Parathyroid adenoma (tissue), 2 donors: ENCODE measurements around the gene DNAJC5.

Experiments
- H2AFZ ChIP-seq: fragments of 300-600 bp; sonication (generic); one replicate; pipeline ENCODE4 v1.7.0; 2017; ENCODE audit warnings: antibody characterized with exemption, mild to moderate bottlenecking
- H3K27ac ChIP-seq: fragments of 300-600 bp; sonication (generic); one replicate; pipeline ENCODE4 v1.7.0; 2017
- H3K27me3 ChIP-seq: fragments of 300-600 bp; sonication (generic); one replicate; pipeline ENCODE4 v1.7.0; 2017; ENCODE audit warnings: low read length; ENCODE audit not compliant: control insufficient read depth, insufficient read depth
- H3K36me3 ChIP-seq: fragments of 300-600 bp; sonication (generic); one replicate; pipeline ENCODE4 v1.7.0; 2017; ENCODE audit warnings: low read length; ENCODE audit not compliant: control insufficient read depth, insufficient read depth
- H3K4me1 ChIP-seq: fragments of 300-600 bp; sonication (generic); one replicate; pipeline ENCODE4 v1.7.0; 2017; ENCODE audit warnings: control low read depth
- H3K4me2 ChIP-seq: fragments of 300-600 bp; sonication (generic); one replicate; pipeline ENCODE4 v1.7.0; 2017; ENCODE audit warnings: low read length
- H3K4me3 ChIP-seq: fragments of 300-600 bp; sonication (generic); one replicate; pipeline ENCODE4 v1.7.0; 2017; ENCODE audit warnings: low read depth, low read length
- H3K79me2 ChIP-seq: fragments of 300-600 bp; sonication (generic); one replicate; pipeline ENCODE4 v1.7.0; 2017; ENCODE audit warnings: control low read depth
- H3K9ac ChIP-seq: fragments of 300-600 bp; sonication (generic); one replicate; pipeline ENCODE4 v1.7.0; 2017; ENCODE audit warnings: mild to moderate bottlenecking
- H3K9me3 ChIP-seq: fragments of 300-600 bp; sonication (generic); one replicate; pipeline ENCODE4 v1.7.0; 2017; ENCODE audit warnings: low read length; ENCODE audit not compliant: control insufficient read depth
- CTCF ChIP-seq: fragments of 300-600 bp; sonication (generic); IDR thresholded peaks from one replicate; pipeline ENCODE4 v1.7.0; 2017; ENCODE audit warnings: antibody characterized with exemption, mild to moderate bottlenecking
- donor health status: primary hyperparathyroidism.

DNAJC5 gene

GRCh38 chr20:63886054-63886419 is 8.9 kb upstream of the DNAJC5 start:
- TF ChIP-seq CTCF = no peak
- H3K36me3 ChIP-seq = no peaks in the 10 kb centered on the region
- H3K4me1 ChIP-seq = no peaks in the 10 kb centered on the region
- H3K4me2 ChIP-seq = no peak overlapping the region
- no peak overlapping the region for H2AFZ ChIP-seq
- H3K79me2 ChIP-seq = peaks cover 24% of the 10 kb centered on the region
- H3K9me3 ChIP-seq = no peaks in the 10 kb centered on the region
- no peaks in the 10 kb centered on the region for H3K27me3 ChIP-seq
- H3K27ac ChIP-seq = no peak overlapping the region
- no peak overlapping the region for H3K9ac ChIP-seq
- no peak overlapping the region for H3K4me3 ChIP-seq

GRCh38 chr20:63886921-63887320 is 8.0 kb upstream of the DNAJC5 start:
- no peaks in the 10 kb centered on the region for H3K4me1 ChIP-seq
- H2AFZ ChIP-seq = no peak overlapping the region
- H3K27ac ChIP-seq = no peak overlapping the region
- H3K9ac ChIP-seq = no peak overlapping the region
- H3K4me2 ChIP-seq = no peak overlapping the region
- no peak overlapping the region for H3K4me3 ChIP-seq
- TF ChIP-seq CTCF = no peak
- no peaks in the 10 kb centered on the region for H3K27me3 ChIP-seq
- H3K36me3 ChIP-seq = no peaks in the 10 kb centered on the region
- peaks cover 17% of the 10 kb centered on the region for H3K79me2 ChIP-seq
- no peaks in the 10 kb centered on the region for H3K9me3 ChIP-seq

GRCh38 chr20:63889241-63890200 is 5.4 kb upstream of the DNAJC5 start:
- Histone ChIP-seq H3K27ac (no peak overlapping the region), H3K9ac (no peak overlapping the region), H3K9me3 (no peaks in the 10 kb centered on the region), H3K4me2 (no peak overlapping the region), H3K27me3 (no peaks in the 10 kb centered on the region), H2AFZ (no peak overlapping the region), H3K79me2 (peaks cover 4% of the 10 kb centered on the region), H3K36me3 (no peaks in the 10 kb centered on the region), H3K4me1 (no peaks in the 10 kb centered on the region), H3K4me3 (no peak overlapping the region)
- TF ChIP-seq CTCF = no peak

- Histone ChIP-seq H3K4me3 (no peak overlapping the region), H3K79me2 (peaks cover 2% of the 10 kb centered on the region), H3K9ac (no peak overlapping the region), H2AFZ (no peak overlapping the region), H3K4me1 (no peaks in the 10 kb centered on the region), H3K9me3 (no peaks in the 10 kb centered on the region), H3K4me2 (no peak overlapping the region), H3K27me3 (no peaks in the 10 kb centered on the region), H3K27ac (no peak overlapping the region), H3K36me3 (no peaks in the 10 kb centered on the region)
- no peak for TF ChIP-seq CTCF
These were observed 4.7 kb upstream of the DNAJC5 start for GRCh38 chr20:63890201-63890576.

- Histone ChIP-seq H3K9me3 (no peaks in the 10 kb centered on the region), H3K4me3 (no peak overlapping the region), H3K9ac (no peak overlapping the region), H3K27me3 (no peaks in the 10 kb centered on the region), H3K79me2 (peaks cover 2% of the 10 kb centered on the region), H3K36me3 (no peaks in the 10 kb centered on the region), H3K4me2 (no peak overlapping the region), H3K27ac (no peak overlapping the region), H2AFZ (no peak overlapping the region), H3K4me1 (no peaks in the 10 kb centered on the region)
- no peak for TF ChIP-seq CTCF
These were observed 4.3 kb upstream of the DNAJC5 start for GRCh38 chr20:63890616-63891015.
